GM18868 (cell line): Measurements from ENCODE around the gene PYM1.
A peak's percentile ranks its signal among the peaks of the same experiment; 100 is the strongest.
"Not testable (repeated sequence)": the region's sequence is repeated elsewhere in the genome, so short reads cannot be mapped to it uniquely, and the experiment has no call there.

Experiments
- ATAC-seq: cut with Tn5 transposase; IDR thresholded peaks from one replicate; pipeline ENCODE4 v1.9.1; 2021; ENCODE audit warnings: mild to moderate bottlenecking, moderate library complexity; ENCODE audit not compliant: unreplicated experiment

Gene PYM1

GRCh38 chr12:55940065-55940732, 12.5 kb upstream of the PYM1 start:
- peak; percentile 99 for ATAC-seq

GRCh38 chr12:55938826-55939501, 11.3 kb upstream of the PYM1 start:
- ATAC-seq: no peak

GRCh38 chr12:55937981-55938380, 10.3 kb upstream of the PYM1 start:
- ATAC-seq: no peak

DNA sequence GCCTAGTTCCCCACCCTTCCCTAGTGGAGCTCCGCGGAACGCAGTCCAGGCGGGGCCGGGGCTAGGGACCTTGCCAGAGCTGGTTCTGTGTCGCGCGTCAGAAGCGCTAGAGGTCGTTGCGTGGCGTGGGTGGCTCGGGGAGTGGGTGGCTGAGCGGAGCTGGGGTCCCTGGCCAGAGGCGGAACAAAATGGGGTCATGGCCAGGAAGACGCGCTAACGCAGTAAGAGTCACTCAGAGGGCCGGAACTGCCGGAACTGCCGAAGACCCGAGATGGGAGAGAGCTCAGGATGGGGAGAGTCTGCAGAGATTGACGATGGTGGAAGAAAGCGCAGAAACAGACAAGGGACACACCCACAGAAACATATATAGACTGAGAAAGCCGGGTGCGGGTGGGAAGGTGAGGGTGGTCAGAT, 8.1 kb upstream of the PYM1 start:
- ATAC-seq: no peak

DNA sequence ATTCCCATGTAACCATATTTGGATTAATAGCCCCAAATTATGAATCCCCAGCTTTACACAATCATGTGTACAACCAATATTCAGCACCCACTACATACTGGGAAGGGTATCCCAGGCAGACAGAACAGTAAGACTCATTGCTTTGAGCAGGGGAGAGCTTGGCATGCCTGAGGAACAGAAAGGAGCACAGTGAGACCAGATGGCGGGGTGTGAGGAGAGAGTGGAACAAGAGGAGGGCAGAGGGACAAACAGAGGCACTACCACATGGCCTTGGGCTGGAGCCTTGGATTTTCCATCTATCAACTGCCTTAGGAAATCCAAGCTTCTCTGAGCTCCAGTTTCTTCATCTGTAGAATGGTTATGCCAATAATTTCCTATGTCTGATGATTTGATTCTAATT, 7.1 kb upstream of the PYM1 start:
- ATAC-seq: no peak

DNA sequence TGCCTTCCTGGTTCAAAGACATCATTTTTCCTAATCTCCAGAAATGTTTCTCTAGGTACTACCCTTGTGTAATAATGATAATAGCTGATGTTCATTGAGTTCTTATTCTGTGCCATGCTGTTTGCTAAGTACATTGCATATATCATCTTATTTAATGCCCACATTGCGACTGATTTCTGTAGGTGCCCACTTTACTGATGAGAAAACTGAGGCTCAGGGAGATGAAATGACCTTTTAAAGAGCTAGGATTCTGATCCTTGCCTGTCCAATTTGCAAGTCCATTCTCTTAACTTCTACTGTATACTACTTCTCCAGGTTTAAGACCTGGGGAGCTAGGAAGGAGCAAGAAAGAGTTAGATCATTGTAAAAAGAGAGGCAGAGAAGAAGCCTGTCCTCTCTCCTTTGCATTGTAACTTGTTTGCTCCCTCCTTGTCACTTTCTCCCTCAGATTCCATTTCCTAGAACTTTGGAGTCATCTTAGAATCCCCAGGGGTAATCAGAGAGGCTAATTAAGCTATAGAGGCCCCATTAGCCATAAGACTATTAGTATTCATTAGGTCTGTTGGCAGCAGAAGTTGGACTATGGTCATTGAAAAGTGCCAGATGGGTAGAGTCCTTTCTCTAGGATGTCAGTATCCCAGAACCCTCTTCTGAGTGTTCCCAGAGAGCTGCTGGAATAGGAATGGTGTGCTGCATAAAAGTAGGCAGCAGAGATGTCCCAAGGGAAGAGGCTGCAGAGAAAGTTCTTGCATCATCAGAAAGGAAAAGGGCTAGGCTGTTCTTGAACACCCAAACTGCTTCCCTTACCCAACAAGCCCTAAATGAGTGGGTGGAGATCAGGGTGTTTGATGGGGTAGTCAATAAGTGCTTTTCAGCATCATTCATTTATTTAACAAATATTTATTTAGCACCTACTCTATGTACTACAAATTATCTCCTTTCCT, 6.4 kb upstream of the PYM1 start:
- no peak for ATAC-seq

DNA sequence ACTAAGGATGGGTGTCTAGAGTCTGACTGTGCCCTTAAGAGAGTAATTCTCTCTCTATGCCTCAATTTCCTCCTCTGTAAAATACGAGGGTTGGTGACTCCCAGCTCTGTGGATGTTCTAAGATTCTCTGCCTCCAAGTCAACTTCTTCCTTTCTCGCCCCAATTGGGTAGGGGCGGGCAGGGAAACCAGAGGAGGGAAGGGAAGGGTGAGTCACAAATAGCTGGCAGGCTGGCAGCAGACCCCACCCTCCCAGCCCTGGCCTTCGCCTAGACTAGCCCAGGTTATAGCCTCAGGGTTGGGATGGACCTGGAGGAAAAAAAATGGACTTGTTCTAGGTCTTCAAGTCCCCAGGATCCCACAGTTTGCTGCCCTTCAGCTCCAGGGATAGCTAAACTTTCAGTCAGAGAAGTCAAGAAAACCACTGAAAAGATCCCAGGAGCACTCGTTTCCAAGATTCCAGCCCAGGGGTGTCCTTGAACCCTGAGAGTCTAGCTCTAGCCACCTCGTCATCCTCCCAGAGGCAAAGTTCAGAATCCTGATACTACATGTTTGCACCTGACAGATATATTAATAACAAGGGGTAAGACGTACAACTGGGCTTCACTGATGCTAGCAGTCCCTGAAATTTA, 5.6 kb upstream of the PYM1 start:
- ATAC-seq: no peak

- ATAC-seq: no peak
These were observed 4.8 kb upstream of the PYM1 start for GRCh38 chr12:55932551-55932910.

DNA sequence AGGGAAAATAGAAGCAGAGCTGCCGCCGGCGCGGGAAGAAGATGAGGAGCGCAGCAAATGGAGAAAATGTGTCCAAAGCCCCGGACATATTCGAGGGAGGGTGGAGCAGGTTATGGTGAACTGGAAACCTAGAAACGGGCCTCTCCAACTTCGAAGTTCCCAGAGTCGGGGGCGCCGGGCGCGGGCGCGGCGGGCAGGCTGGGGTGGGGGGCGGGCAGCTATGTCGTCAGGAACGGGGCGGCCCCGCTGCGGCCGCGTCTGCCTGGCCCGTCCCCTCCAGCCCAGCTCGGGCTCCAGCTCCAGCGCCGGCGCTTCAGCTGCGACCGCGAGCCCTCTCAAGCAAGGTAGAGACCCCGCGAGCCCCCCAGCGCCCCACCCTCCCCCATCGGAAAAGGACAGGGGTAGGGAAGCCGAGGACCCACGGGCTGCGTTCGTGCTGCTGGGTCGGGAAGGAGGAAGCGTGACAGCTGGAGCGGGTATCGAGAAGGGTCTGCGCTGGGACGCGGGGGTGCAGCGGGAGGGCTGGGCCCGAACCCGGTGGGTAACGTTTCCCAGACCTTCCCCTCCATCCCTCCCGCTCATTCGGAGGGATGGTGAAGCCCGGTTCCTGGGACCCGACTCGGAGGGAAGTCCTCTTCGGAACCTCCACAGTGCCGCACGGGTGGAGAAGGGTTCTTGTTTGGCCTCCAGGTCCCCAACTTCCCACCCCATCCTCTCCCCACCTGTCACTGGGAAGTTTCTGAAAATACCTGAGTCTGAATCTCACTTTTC, 4.3 kb upstream of the PYM1 start:
- ATAC-seq: no peak

- ATAC-seq: no peak
These were observed 3.7 kb upstream of the PYM1 start for GRCh38 chr12:55931317-55931779.

GRCh38 chr12:55930771-55931316, 3.1 kb upstream of the PYM1 start, which contains the start of gene DGKA:
Gene DGKA (plus strand): TSS chr12:55931162. CDS start chr12:55936504, 5,342 bp downstream.
- no peak for ATAC-seq

DNA sequence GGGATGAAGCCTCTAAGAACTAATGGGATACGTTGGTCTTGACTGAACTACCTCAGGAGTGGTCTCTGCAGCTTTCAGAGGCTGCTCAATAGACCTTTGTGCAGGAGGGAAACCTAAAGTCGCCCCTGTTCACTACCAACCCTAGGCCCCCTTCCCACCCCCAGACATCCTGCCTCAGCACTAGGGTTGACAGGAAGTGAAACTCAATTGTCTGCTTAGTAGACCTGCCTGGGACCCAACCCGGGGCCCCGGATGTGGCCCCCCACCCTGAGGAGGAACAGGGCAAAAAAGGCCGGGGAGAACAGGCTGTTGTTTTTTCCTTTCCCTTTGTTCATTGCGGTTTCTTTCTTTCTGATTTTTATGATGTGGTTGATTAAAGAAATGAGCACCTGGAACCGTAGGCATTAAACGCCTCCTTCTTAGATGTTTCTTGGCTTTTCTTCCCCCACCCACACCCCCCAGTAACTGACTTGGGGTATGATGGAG, 1.7 kb upstream of the PYM1 start:
- ATAC-seq: peak; percentile 50

GRCh38 chr12:55926738-55927587, 731 bp downstream of the PYM1 start:
- peak; percentile 42 for ATAC-seq

DNA sequence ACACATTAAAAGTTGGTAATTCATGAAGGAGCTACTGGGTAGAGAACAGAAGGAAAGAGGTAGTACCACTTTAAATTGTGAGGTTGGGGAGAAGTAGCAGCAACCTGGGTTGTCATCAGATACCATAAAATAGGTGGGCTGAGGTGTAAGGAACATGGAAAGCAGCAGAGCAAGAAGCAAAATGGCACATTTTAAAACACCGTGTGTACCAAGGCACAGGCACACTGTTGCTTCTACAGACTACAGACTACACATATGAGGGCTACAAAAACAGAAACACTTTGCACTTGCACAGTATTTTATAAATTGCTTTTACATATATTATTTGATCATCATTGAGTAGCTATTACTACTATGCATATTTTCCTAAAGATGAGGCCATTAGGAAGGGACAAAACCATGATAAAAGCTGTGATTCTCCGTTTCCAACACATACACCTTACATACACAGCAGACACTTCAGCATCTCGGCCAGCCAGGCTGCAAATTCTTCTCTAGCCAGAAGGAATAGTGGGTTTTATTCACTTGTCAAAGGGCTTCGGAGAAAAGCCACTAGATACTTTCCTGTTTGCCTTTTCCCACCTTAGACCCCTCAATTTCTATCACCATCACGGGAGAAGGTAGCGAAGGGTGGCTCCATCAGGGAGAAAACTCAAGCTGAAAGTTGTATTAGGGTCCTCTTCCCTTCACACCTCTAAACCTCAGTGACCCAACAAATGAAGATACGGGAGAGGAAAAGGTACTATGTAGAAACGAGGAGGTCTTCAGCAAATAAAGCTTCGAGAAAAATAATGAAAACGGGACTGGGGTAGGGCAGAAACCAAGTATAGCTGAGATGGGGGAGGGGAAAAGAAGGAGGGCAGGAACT, 1.6 kb downstream of the PYM1 start:
- peak; percentile 11 for ATAC-seq

DNA sequence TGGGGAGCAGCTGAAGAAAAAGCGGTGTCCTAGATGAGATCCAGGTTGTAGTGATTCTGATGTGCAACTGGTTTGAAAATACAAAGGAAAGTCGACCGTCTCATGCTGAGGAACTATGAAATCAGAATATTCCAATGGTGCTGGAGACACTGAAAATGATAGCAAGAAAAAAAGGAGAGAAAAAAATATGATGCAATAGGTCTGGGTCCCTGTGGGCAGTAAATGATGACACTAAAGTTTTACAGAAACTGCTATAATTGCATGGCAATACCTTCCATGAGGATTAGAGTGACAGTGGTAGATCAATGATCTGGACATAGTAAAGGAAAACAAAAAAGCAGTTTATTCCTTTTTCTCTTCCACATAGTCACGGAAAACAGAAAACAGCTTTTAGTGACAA, 2.3 kb downstream of the PYM1 start:
- ATAC-seq: no peak

DNA sequence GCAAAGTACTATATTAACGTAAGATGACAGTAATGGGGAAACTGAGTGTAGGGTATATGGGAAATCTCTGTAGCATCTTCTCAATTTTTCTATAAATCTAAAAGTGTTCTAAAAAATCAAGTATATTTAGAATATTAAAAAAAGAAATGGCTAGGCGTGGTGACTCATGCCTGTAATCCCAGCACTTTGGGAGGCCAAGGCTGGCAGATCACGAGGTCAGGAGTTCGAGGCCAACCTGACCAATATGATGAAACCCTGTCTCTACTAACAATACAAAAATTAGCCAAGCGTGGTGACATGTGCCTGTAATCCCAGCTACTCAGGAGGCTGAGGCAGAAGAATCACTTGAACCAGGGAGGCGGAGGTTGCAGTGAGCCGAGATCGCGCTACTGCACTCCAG, 4.0 kb downstream of the PYM1 start:
- not testable (repeated sequence) for ATAC-seq

DNA sequence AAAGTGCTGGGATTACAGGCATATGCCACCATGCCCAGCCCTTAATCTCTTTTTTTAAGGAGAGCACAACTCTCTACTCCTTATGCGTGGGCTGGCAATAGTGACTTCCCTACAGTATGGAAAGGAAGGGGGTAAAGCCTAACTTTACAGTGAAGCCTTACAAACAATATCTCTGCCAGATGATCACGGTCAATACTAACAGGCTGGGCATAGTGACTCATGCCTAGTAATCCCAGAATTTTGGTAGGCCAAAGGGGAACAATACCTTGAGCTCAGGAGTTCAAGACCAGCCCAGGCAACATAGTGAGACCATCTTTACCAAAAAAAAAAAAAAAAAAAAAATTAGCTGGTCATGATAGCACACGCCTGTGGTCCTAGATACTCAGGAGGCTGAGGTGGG, 5.6 kb downstream of the PYM1 start:
- ATAC-seq: no peak

DNA sequence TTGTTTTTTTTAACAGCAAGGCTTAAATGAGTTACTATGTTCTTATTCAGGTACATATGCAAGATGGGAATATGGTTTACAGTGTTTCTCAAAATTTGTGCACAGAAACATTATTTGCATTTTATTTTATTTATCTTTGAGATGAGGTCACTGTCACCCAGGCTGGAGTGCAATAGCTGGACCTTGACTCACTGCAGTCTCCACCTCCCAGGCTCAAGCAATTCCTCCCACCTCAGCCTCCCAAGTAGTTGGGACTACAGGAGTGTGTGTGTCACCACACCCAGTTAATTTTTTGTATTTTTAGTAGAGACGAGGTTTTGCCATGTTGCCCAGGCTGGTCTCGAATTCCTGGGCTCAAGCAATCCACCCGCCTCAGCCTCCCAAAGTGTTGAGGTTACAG, 8.7 kb downstream of the PYM1 start:
- not testable (repeated sequence) for ATAC-seq
